Measurements from ENCODE around the gene IL31.

Gene IL31

GRCh38 chr12:122135437-122136031, 38.5 kb downstream of the IL31 start:
- Mint-ChIP-seq H3K27me3 (no peaks in the 10 kb centered on the region), H3K9me3 (no peaks in the 10 kb centered on the region), H3K4me1 (no peaks in the 10 kb centered on the region), H3K4me3 (no peak overlapping the region), H3K27ac (no peak overlapping the region), H3K36me3 (ENCODE audit: low read depth) (peaks cover 12% of the 10 kb centered on the region)
- no peak for ATAC-seq
- DNase-seq, result no peak

GRCh38 chr12:122133192-122133950, 40.6 kb downstream of the IL31 start:
- no peak for DNase-seq
- no peak for ATAC-seq
- H3K27ac Mint-ChIP-seq, result no peak overlapping the region
- peaks cover 17% of the 10 kb centered on the region for H3K36me3 Mint-ChIP-seq (ENCODE audit: low read depth)
- no peaks in the 10 kb centered on the region for H3K4me1 Mint-ChIP-seq
- H3K27me3 Mint-ChIP-seq, result no peaks in the 10 kb centered on the region
- no peaks in the 10 kb centered on the region for H3K9me3 Mint-ChIP-seq
- no peak overlapping the region for H3K4me3 Mint-ChIP-seq

GRCh38 chr12:122130150-122130549, 43.9 kb downstream of the IL31 start:
- Mint-ChIP-seq H3K9me3 (no peaks in the 10 kb centered on the region), H3K27me3 (no peaks in the 10 kb centered on the region), H3K27ac (no peak overlapping the region), H3K36me3 (ENCODE audit: low read depth) (peaks cover 20% of the 10 kb centered on the region), H3K4me3 (no peak overlapping the region), H3K4me1 (peaks cover 12% of the 10 kb centered on the region)
- DNase-seq (no peak), ATAC-seq (no peak)

- H3K4me3 Mint-ChIP-seq, result no peak overlapping the region
- peaks cover 18% of the 10 kb centered on the region for H3K36me3 Mint-ChIP-seq (ENCODE audit: low read depth)
- no peaks in the 10 kb centered on the region for H3K27me3 Mint-ChIP-seq
- H3K9me3 Mint-ChIP-seq, result no peaks in the 10 kb centered on the region
- ATAC-seq, result no peak
- H3K4me1 Mint-ChIP-seq, result peaks cover 13% of the 10 kb centered on the region
- DNase-seq, result no peak
- H3K27ac Mint-ChIP-seq, result no peak overlapping the region
Measured at GRCh38 chr12:122129131-122129530, 44.9 kb downstream of the IL31 start.

- Mint-ChIP-seq H3K27ac (no peak overlapping the region), H3K36me3 (ENCODE audit: low read depth) (peaks cover 18% of the 10 kb centered on the region), H3K9me3 (no peaks in the 10 kb centered on the region), H3K4me3 (no peak overlapping the region), H3K4me1 (peaks cover 16% of the 10 kb centered on the region), H3K27me3 (no peaks in the 10 kb centered on the region)
- ATAC-seq (no peak), DNase-seq (no peak)
Measured at GRCh38 chr12:122128481-122128880, 45.5 kb downstream of the IL31 start.

- no peak overlapping the region for H3K27ac Mint-ChIP-seq
- H3K4me1 Mint-ChIP-seq, result peaks cover 22% of the 10 kb centered on the region
- H3K27me3 Mint-ChIP-seq, result no peaks in the 10 kb centered on the region
- H3K36me3 Mint-ChIP-seq (ENCODE audit: low read depth), result peaks cover 17% of the 10 kb centered on the region
- no peak overlapping the region for H3K4me3 Mint-ChIP-seq
- no peak for DNase-seq
- H3K9me3 Mint-ChIP-seq, result no peaks in the 10 kb centered on the region
- ATAC-seq, result no peak
Measured at GRCh38 chr12:122127839-122128238, 46.2 kb downstream of the IL31 start.

GRCh38 chr12:122126713-122127597, 47.1 kb downstream of the IL31 start:
- Mint-ChIP-seq H3K4me3 (no peak overlapping the region), H3K4me1 (peaks cover 30% of the 10 kb centered on the region), H3K27me3 (no peaks in the 10 kb centered on the region), H3K9me3 (no peaks in the 10 kb centered on the region), H3K36me3 (ENCODE audit: low read depth) (peaks cover 15% of the 10 kb centered on the region), H3K27ac (peak overlapping the region; percentile 59)
- DNase-seq (no peak), ATAC-seq (no peak)

GRCh38 chr12:122126342-122126635, 47.7 kb downstream of the IL31 start:
- no peak for DNase-seq
- Mint-ChIP-seq H3K4me1 (peaks cover 37% of the 10 kb centered on the region), H3K9me3 (no peaks in the 10 kb centered on the region), H3K27ac (no peak overlapping the region), H3K36me3 (ENCODE audit: low read depth) (peaks cover 15% of the 10 kb centered on the region), H3K4me3 (no peak overlapping the region), H3K27me3 (no peaks in the 10 kb centered on the region)
- no peak for ATAC-seq

GRCh38 chr12:122125452-122126341, 48.3 kb downstream of the IL31 start:
- Mint-ChIP-seq H3K4me1 (peaks cover 43% of the 10 kb centered on the region), H3K36me3 (ENCODE audit: low read depth) (peaks cover 12% of the 10 kb centered on the region), H3K27me3 (no peaks in the 10 kb centered on the region), H3K27ac (peak overlapping the region; percentile 40), H3K9me3 (no peaks in the 10 kb centered on the region), H3K4me3 (no peak overlapping the region)
- peak; percentile 9 for ATAC-seq
- DNase-seq, result no peak

GRCh38 chr12:122124370-122124769, 49.7 kb downstream of the IL31 start:
- DNase-seq (no peak), ATAC-seq (no peak)
- Mint-ChIP-seq H3K36me3 (ENCODE audit: low read depth) (peaks cover 8% of the 10 kb centered on the region), H3K4me1 (peaks cover 48% of the 10 kb centered on the region), H3K27me3 (no peaks in the 10 kb centered on the region), H3K27ac (no peak overlapping the region), H3K4me3 (no peak overlapping the region), H3K9me3 (no peaks in the 10 kb centered on the region)

GRCh38 chr12:122123761-122124145, 50.3 kb downstream of the IL31 start:
- DNase-seq (no peak), ATAC-seq (no peak)
- Mint-ChIP-seq H3K27me3 (no peaks in the 10 kb centered on the region), H3K36me3 (ENCODE audit: low read depth) (peaks cover 5% of the 10 kb centered on the region), H3K9me3 (no peaks in the 10 kb centered on the region), H3K4me1 (peaks cover 48% of the 10 kb centered on the region), H3K4me3 (no peak overlapping the region), H3K27ac (no peak overlapping the region)

GRCh38 chr12:122123051-122123760, 50.8 kb downstream of the IL31 start:
- Mint-ChIP-seq H3K36me3 (ENCODE audit: low read depth) (peaks cover 3% of the 10 kb centered on the region), H3K9me3 (no peaks in the 10 kb centered on the region), H3K4me3 (peak overlapping the region; percentile 46), H3K27ac (peak overlapping the region; percentile 68), H3K4me1 (peaks cover 48% of the 10 kb centered on the region), H3K27me3 (no peaks in the 10 kb centered on the region)
- ATAC-seq (peak; percentile 47), DNase-seq (peak; percentile 77)
